ENCODE data around the gene LAMB2.
A peak's percentile ranks its signal among the peaks of the same experiment; 100 is the strongest.

The LAMB2 gene

DNA sequence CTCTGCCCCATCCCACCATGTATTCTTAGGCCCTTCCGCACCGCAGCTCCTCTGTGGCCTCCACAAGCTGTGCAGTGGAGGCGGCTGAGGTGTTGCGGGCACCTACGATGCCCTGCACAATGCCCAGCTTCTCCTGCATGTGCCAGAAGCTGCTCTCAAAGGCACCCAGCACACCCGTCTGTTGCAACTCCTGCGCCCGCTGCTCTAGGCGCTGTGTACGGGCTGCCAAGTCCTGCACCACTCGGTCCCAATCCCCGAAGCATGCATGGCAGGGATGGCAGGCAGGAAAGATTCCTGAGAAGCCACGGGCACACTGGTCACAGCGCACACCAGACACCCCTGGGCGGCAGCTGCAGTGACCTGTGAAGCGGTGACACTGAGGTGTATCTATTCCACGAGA, 9.2 kb downstream of the LAMB2 start:
- Histone ChIP-seq H3K27ac (ENCODE audit: low read depth, low read length) (no peak overlapping the region), H3K9ac (ENCODE audit: low read length) (no peak overlapping the region), H3K4me3 (ENCODE audit: low read length) (no peak overlapping the region), H3K27me3 (ENCODE audit: control insufficient read depth, insufficient read depth, low read length) (no peaks in the 10 kb centered on the region), H3K4me1 (ENCODE audit: control insufficient read depth, insufficient read depth, low read length) (peaks cover 15% of the 10 kb centered on the region), H3K36me3 (ENCODE audit: control insufficient read depth, insufficient read depth, low read length) (peaks cover 20% of the 10 kb centered on the region)

DNA sequence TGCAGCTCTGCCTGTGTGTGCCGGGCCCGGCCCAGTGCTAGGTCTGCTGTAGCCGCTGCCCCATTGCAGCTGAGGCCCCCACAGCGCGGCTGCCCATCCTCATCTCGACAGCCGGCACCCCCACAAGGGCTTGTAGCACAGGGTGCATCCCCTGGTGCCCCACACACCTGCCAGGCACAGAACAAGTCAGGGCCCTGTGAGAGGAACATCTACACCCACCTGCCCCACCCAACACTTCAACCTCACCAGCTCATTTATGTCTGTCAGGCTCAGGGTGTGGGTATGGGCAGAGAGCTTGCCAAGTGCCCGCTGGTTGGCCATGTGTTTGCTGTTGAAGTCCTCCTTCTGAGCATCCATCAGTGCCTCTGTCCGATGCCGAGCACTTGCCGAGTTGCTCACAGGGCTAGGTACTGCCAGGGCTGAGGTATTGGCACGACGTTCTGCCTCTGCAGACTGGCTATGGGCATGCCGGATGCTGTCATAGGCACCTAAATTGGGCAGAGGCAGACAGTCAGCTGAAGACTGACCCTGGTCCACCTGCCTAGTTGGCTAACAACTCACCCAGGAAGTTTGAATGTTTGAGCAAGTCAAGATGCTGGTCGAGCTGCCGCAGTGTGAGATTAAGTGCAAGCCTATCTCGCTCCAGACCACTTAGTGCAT, 9.8 kb downstream of the LAMB2 start:
- H3K9ac ChIP-seq (ENCODE audit: low read length): no peak overlapping the region
- peaks cover 20% of the 10 kb centered on the region for H3K36me3 ChIP-seq (ENCODE audit: control insufficient read depth, insufficient read depth, low read length)

DNA sequence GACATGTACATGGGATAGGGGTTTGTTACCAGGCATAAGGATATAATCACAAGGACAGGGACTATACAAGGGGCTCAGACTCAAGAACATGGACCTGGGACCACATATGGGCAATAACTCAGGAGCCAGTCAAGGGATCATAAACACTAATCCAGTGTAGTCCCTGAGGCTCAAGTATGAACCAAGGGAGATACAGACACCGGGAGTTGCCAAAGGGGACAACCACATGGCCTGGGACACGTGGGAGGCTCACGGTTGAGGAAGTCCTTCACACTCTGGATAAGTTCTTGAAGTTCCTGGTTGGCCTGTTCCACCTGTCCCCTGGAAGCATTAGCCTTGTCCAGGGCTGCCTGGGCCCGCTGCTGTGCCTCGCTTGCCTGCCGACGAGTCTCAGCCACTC, 10.4 kb downstream of the LAMB2 start:
- Histone ChIP-seq H3K9ac (ENCODE audit: low read length) (no peak overlapping the region), H3K27me3 (ENCODE audit: control insufficient read depth, insufficient read depth, low read length) (no peaks in the 10 kb centered on the region), H3K4me1 (ENCODE audit: control insufficient read depth, insufficient read depth, low read length) (peaks cover 17% of the 10 kb centered on the region), H3K36me3 (ENCODE audit: control insufficient read depth, insufficient read depth, low read length) (peaks cover 24% of the 10 kb centered on the region), H3K27ac (ENCODE audit: low read depth, low read length) (no peak overlapping the region), H3K4me3 (ENCODE audit: low read length) (no peak overlapping the region)

More for the DNA sequence above, 9.8 kb downstream of the LAMB2 start:
- Histone ChIP-seq H3K27me3 (ENCODE audit: control insufficient read depth, insufficient read depth, low read length) (no peaks in the 10 kb centered on the region), H3K4me3 (ENCODE audit: low read length) (no peak overlapping the region), H3K27ac (ENCODE audit: low read depth, low read length) (no peak overlapping the region), H3K4me1 (ENCODE audit: control insufficient read depth, insufficient read depth, low read length) (peaks cover 17% of the 10 kb centered on the region)

DNA sequence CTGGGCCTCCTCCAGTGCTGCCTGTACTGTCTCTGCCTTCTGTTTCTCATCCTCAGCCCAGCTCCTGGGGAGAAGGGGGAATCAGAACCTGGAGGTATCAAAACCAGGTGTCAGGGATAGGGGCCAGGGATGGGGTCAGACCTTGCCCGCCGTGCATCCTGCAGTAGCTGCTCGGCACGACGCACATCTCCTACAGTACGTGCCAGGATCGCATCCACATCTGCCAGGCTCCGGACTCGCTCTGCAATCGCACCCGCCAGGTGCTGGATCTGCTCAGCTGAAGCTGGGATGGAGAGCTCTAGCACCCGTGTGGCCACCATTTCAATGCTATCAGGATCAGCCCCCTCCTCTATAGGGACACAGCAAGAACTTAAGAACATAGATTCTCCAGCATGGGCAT, 10.8 kb downstream of the LAMB2 start:
- peaks cover 29% of the 10 kb centered on the region for H3K36me3 ChIP-seq (ENCODE audit: control insufficient read depth, insufficient read depth, low read length)
- no peak overlapping the region for H3K4me3 ChIP-seq (ENCODE audit: low read length)
- H3K4me1 ChIP-seq (ENCODE audit: control insufficient read depth, insufficient read depth, low read length): peaks cover 17% of the 10 kb centered on the region
- H3K27me3 ChIP-seq (ENCODE audit: control insufficient read depth, insufficient read depth, low read length): no peaks in the 10 kb centered on the region
- no peak overlapping the region for H3K9ac ChIP-seq (ENCODE audit: low read length)
- H3K27ac ChIP-seq (ENCODE audit: low read depth, low read length): no peak overlapping the region

DNA sequence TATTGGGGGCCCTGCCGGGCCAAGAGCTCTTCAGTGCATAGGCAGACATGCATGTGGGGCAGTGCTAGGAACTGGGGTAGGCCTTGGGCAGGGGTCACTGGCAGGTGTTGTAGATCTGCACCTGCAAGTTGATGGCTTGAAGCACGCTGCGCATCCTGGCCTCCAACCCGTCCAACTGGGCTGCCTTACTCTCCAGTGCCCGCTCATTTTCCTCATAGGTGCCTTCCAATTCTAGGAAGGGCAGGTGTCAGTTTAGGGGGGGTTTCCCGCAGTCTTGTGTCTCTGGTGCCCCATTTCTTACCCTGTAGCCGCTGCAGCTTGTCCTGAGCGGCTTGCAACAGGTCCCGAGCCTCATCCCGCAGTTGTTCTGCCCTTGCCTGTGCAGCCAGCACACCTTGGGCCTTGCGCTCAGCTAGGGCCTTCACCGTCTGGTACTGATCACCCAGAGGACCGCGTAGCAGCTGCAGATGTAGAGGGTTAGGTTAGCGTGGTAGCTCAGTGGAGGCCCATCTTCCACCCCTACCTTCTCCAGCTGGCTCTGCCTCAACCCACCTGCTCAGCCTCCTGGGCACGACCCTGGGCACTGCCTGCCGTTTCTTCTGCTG, 11.6 kb downstream of the LAMB2 start:
- H3K9ac ChIP-seq (ENCODE audit: low read length): no peak overlapping the region
- peak overlapping the region; percentile 98 for H3K27ac ChIP-seq (ENCODE audit: low read depth, low read length)
- peak overlapping the region; percentile 60 for H3K4me3 ChIP-seq (ENCODE audit: low read length)
- H3K27me3 ChIP-seq (ENCODE audit: control insufficient read depth, insufficient read depth, low read length): no peaks in the 10 kb centered on the region
- H3K36me3 ChIP-seq (ENCODE audit: control insufficient read depth, insufficient read depth, low read length): peaks cover 35% of the 10 kb centered on the region
- peaks cover 17% of the 10 kb centered on the region for H3K4me1 ChIP-seq (ENCODE audit: control insufficient read depth, insufficient read depth, low read length)

DNA sequence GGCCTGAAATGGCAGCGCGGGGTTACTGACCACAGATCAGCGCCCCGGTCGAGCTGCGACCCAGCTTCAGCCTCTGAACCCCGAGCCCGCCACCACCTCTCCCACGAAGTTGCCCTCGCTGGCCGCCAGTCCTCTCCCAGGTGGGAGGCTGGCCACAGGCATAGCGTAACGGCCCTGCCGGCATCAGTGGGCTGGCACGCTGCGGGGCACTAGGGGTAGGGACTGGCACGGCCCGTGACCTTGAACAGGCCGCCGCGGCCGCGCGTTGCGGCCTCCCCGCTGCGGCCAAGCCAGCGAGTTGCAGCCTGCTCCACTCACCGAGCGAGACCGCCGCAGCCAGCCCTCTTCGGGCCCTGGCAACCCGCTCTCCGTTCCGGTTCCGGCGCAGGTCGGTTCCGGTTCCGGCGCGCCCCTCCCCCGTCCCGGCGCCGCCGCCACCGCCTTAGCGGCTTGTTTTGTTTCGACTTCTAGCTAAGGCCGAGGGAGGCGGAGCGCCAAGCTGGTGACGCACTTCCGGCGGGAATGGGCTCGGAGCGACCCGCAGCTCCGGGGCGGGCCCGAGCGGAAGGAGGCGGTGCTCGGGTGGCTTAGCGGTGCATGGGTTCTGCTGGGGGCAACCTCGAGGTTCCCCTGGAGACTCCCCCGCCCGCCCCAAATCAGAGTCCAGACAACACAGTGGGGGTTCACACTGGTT, 12.3 kb downstream of the LAMB2 start, which contains the start of gene USP19:
Gene USP19 (minus strand): TSS at position 386 of the 694 bp plus-strand sequence. CDS start 1,678 bp downstream, outside the sequence.
- H3K9ac ChIP-seq (ENCODE audit: low read length): peak within 1 kb of the TSS; percentile 99
- H3K27ac ChIP-seq (ENCODE audit: low read depth, low read length): peak within 1 kb of the TSS; percentile 98
- H3K4me1 ChIP-seq (ENCODE audit: control insufficient read depth, insufficient read depth, low read length): peaks cover 17% of the 10 kb centered on the region
- H3K36me3 ChIP-seq (ENCODE audit: control insufficient read depth, insufficient read depth, low read length): peaks cover 35% of the 10 kb centered on the region
- H3K27me3 ChIP-seq (ENCODE audit: control insufficient read depth, insufficient read depth, low read length): no peaks in the 10 kb centered on the region
- peak within 1 kb of the TSS; percentile 98 for H3K4me3 ChIP-seq (ENCODE audit: low read length)

DNA sequence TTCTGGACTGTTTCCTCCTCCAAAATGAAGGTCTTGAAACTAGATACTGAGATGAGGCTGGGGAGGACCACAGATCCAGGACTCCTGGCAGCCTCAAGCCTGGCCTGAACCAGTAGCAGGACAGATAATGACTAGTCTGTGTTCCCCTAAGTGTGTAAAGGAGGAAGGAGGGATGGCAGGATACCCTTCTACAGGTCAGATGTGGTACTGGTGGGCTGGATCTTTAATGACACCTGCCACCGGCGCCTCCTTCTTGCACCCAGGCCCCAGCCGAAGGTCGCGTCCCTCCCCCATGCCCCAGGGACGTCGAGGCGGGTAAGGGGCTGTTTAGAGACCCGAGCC, 12.8 kb downstream of the LAMB2 start:
- peaks cover 38% of the 10 kb centered on the region for H3K36me3 ChIP-seq (ENCODE audit: control insufficient read depth, insufficient read depth, low read length)
- peak overlapping the region; percentile 99 for H3K9ac ChIP-seq (ENCODE audit: low read length)
- H3K4me3 ChIP-seq (ENCODE audit: low read length): peak overlapping the region; percentile 98
- no peaks in the 10 kb centered on the region for H3K27me3 ChIP-seq (ENCODE audit: control insufficient read depth, insufficient read depth, low read length)
- peaks cover 17% of the 10 kb centered on the region for H3K4me1 ChIP-seq (ENCODE audit: control insufficient read depth, insufficient read depth, low read length)
- H3K27ac ChIP-seq (ENCODE audit: low read depth, low read length): peak overlapping the region; percentile 98

DNA sequence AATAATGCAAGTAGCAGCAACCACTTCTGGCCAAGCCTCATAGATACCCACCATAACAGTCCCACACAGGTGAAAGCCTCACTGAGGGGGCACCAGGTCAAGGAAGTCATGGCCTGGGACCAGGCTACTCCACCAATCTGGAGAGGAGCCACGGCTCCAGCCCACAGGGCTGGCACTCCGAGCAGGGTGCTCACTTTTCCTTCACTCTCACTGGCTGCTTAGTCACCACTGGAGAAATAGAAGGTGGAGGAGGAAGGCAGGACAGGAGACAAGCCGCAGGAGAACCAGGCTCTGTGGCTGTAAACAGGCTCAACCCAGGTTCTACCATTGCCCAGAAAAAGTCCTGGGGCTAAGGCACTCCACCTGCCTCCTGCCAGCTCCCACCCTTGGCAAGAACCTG, 13.4 kb downstream of the LAMB2 start:
- H3K36me3 ChIP-seq (ENCODE audit: control insufficient read depth, insufficient read depth, low read length): peaks cover 41% of the 10 kb centered on the region
- peak overlapping the region; percentile 99 for H3K9ac ChIP-seq (ENCODE audit: low read length)

DNA sequence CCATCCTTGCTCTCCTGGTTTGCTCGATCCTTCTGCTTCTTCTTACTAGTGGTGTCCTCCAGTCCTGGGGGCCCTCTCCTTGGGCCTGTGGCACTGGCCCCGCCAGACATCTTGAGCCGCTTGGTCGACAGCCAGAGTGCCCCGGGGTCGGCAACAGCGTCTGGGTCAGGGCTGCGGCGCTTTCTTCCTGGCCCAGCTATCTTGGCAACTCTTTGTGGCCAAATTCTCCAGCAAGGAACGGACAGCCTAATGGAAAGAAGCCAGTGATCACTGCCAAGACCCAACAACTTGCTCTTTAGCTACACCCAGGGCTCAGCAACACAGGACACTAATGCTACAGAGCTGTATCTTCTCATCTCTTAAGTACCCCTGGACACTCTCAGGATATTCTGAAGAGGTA, 13.8 kb downstream of the LAMB2 start:
- Histone ChIP-seq H3K4me1 (ENCODE audit: control insufficient read depth, insufficient read depth, low read length) (peaks cover 17% of the 10 kb centered on the region), H3K9ac (ENCODE audit: low read length) (no peak overlapping the region), H3K27me3 (ENCODE audit: control insufficient read depth, insufficient read depth, low read length) (no peaks in the 10 kb centered on the region), H3K36me3 (ENCODE audit: control insufficient read depth, insufficient read depth, low read length) (peaks cover 45% of the 10 kb centered on the region), H3K27ac (ENCODE audit: low read depth, low read length) (peak overlapping the region; percentile 98), H3K4me3 (ENCODE audit: low read length) (peak overlapping the region; percentile 98)

More for the DNA sequence above, 13.4 kb downstream of the LAMB2 start:
- H3K27ac ChIP-seq (ENCODE audit: low read depth, low read length): peak overlapping the region; percentile 98
- H3K4me3 ChIP-seq (ENCODE audit: low read length): peak overlapping the region; percentile 98
- no peaks in the 10 kb centered on the region for H3K27me3 ChIP-seq (ENCODE audit: control insufficient read depth, insufficient read depth, low read length)
- peaks cover 17% of the 10 kb centered on the region for H3K4me1 ChIP-seq (ENCODE audit: control insufficient read depth, insufficient read depth, low read length)

DNA sequence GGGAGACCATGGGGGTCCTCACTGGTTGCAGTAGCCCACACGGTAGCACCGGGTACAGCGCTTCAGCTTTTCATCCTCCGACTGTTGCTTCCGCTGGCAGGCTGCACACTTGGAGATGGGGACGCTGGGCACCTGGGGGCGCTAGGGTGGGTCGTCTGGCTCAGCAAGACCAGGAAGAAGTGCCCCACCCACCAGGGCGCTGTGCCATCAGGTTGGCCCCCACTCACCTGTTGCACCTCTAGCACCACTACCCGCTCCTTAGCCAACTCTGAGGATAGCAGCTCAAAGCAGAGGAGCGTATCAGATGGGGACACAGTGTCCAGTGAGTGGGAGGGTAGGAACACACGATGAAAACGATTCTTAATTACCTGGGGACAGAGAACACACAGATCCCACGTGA, 20.6 kb downstream of the LAMB2 start:
- H3K4me1 ChIP-seq (ENCODE audit: control insufficient read depth, insufficient read depth, low read length): no peaks in the 10 kb centered on the region
- no peak overlapping the region for H3K9ac ChIP-seq (ENCODE audit: low read length)
- peaks cover 76% of the 10 kb centered on the region for H3K36me3 ChIP-seq (ENCODE audit: control insufficient read depth, insufficient read depth, low read length)
- no peaks in the 10 kb centered on the region for H3K27me3 ChIP-seq (ENCODE audit: control insufficient read depth, insufficient read depth, low read length)
- H3K4me3 ChIP-seq (ENCODE audit: low read length): no peak overlapping the region
- no peak overlapping the region for H3K27ac ChIP-seq (ENCODE audit: low read depth, low read length)

DNA sequence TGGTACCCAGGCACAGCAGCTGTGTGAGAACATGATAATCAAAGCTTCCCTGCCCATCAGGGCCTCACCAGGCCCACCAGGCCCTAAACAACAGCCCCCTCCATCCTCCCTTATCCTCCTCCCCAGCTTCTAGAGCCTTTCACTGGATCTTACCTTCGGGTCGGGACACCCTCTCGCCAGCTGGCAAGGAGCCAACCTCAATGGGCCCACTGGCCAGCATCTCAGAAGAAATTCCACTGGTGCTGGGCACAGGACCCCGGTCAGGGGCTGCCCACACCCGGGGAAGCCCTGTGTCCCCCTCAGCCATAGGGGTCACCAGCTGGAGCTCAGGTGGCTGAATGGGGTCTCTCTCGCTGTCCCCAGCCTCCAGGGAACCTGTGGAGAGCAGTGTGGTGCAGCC, 21.5 kb downstream of the LAMB2 start:
- H3K27me3 ChIP-seq (ENCODE audit: control insufficient read depth, insufficient read depth, low read length): no peaks in the 10 kb centered on the region
- no peaks in the 10 kb centered on the region for H3K4me1 ChIP-seq (ENCODE audit: control insufficient read depth, insufficient read depth, low read length)
- no peak overlapping the region for H3K27ac ChIP-seq (ENCODE audit: low read depth, low read length)
- H3K36me3 ChIP-seq (ENCODE audit: control insufficient read depth, insufficient read depth, low read length): peaks cover 68% of the 10 kb centered on the region
- no peak overlapping the region for H3K4me3 ChIP-seq (ENCODE audit: low read length)
- H3K9ac ChIP-seq (ENCODE audit: low read length): no peak overlapping the region

DNA sequence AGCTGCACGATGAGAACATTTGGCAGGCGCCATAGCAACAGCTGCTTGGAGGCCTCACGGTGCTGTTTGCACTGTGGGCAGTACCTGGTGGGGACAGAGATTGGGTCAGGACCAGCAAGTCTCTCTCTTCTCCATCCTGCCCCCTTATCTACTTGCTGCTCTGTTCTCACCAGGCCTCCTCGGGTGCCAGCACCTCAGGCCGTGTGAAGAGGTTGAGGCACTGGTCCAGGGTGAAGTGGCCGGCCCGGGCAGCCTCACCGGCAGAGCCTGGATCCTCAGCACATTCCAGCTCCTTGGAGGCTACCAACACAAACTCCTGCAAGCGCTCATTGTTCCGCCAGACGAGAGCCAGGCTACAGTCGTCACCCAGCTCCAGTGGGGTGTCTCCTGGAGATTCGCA, 22.1 kb downstream of the LAMB2 start:
- H3K36me3 ChIP-seq (ENCODE audit: control insufficient read depth, insufficient read depth, low read length): peaks cover 63% of the 10 kb centered on the region
- no peak overlapping the region for H3K4me3 ChIP-seq (ENCODE audit: low read length)

More for the DNA sequence above, 22.1 kb downstream of the LAMB2 start:
- Histone ChIP-seq H3K9ac (ENCODE audit: low read length) (no peak overlapping the region), H3K27ac (ENCODE audit: low read depth, low read length) (no peak overlapping the region), H3K27me3 (ENCODE audit: control insufficient read depth, insufficient read depth, low read length) (no peaks in the 10 kb centered on the region), H3K4me1 (ENCODE audit: control insufficient read depth, insufficient read depth, low read length) (no peaks in the 10 kb centered on the region)

All from rectal smooth muscle tissue (tissue), 1 donor.